Epithelial cell of esophagus (primary cell): ENCODE measurements around the gene KPTN.

Source experiments
- DNase-seq: peaks from one replicate; pipeline ENCODE4 v3.0.0; 2010; ENCODE audit warnings: low read depth
- H3K4me3 ChIP-seq: 2 replicates; pipeline ENCODE4 v1.5.1; 2011; ENCODE audit warnings: mild to moderate bottlenecking, low read length, control low read depth
- CTCF ChIP-seq: IDR thresholded peaks from 2 replicates; pipeline ENCODE4 v1.5.1; 2011; ENCODE audit warnings: low read depth, mild to moderate bottlenecking, low read length, control low read depth, inconsistent platforms; ENCODE audit not compliant: insufficient read depth; ENCODE audit errors: missing control alignments

The KPTN gene

GRCh38 chr19:47483200-47483599, 819 bp downstream of the KPTN start:
- peak overlapping the region; percentile 89 for H3K4me3 ChIP-seq
- TF ChIP-seq CTCF = no peak
- DNase-seq = no peak

DNA sequence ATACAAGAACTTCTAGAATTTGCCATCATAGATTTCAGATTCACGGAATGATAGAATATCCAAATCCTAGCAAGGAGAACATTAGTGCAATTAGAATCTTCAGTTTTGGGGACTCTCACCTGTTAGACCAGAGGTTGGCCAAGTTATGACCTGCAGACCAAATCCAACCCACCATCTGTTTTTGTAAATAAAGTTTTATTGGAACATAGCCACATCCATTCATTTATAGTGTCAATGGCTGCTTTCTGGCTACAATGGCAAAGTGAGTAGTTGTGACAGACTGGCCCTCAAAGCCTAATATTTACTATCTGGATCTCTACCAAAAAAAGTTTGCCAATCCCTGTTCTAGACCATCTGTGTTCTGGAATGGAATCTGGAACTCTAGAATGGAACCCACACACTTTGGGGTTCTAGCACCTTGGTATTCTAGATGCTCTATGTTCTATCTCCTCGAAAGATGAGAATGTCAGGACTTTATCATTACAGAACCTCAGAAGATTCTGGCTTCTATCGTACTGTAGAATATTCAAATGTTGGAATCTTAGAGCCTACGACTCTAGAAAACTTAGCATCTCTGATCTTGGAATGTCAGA, 2.5 kb downstream of the KPTN start:
- no peak overlapping the region for H3K4me3 ChIP-seq
- no peak for TF ChIP-seq CTCF
- no peak for DNase-seq

DNA sequence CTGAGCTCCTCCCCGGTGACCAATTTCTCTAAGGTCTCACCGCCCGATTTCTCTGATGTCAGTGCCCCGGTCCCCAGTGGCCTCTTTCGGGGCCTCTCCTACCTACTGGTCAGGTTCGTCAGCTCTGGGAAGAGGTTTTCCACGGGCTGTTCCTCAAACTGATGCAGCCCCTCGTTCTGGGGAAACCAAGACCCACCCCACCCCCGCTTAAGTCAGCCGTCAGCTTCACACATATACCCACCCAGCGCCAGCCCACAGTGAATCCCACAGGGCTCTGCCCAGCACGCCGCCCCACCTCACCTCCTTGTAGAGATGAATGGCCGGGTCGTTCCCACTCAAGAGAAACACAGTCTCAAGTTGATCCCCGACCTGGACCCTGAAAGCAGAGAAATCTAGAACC, 3.4 kb downstream of the KPTN start:
- H3K4me3 ChIP-seq = no peak overlapping the region
- TF ChIP-seq CTCF = no peak
- no peak for DNase-seq

GRCh38 chr19:47479701-47480503, 4.1 kb downstream of the KPTN start:
- TF ChIP-seq CTCF = no peak
- DNase-seq = peak; percentile 13
- H3K4me3 ChIP-seq = no peak overlapping the region

DNA sequence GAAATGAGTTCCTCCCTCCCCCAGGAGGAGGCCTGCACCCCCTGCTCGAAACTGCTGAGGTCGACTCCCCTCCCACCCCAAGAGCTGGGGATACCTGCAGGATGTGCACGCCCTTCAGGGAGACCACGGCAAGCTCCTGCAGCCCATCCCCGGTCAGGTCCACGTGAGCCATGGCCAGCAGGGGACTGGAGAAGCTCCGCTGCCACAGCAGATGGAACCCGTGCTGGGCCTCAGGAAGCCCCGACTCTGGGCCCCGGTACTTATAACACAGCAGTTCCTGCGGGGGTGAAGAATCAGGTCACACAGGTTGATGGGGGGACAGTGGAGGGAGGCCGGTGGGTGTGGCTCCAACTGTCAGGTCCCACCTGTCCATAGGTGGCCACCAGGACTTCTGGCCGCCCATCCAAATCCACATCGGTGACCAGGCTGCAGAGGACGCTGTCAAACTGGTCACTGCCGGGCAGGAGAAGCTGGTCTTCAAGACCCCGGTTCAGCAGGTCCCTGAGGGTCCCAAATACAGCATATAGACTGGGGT, 7.5 kb downstream of the KPTN start:
- no peak for TF ChIP-seq CTCF
- DNase-seq = no peak
- H3K4me3 ChIP-seq = no peak overlapping the region

DNA sequence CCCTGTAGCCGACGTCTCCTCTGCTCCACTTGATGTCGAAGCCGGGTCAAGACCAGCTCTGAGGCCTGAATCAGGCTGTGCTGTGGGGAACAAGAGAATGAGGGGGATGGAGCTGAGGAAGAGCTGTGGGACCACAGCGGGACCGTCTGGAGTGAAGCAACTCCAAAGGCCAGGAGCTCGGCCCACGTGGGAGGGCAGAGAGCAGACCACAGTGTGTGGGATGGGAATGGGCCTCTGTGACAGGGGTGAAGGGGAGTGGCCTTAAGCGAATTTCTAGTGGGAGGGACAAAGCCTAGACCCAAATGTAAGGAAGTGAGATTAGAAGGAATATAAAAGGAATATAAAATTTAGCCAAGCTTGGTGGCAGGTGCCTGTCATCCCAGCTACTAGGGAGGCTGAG, 8.6 kb downstream of the KPTN start:
- TF ChIP-seq CTCF = no peak
- no peak overlapping the region for H3K4me3 ChIP-seq

DNA sequence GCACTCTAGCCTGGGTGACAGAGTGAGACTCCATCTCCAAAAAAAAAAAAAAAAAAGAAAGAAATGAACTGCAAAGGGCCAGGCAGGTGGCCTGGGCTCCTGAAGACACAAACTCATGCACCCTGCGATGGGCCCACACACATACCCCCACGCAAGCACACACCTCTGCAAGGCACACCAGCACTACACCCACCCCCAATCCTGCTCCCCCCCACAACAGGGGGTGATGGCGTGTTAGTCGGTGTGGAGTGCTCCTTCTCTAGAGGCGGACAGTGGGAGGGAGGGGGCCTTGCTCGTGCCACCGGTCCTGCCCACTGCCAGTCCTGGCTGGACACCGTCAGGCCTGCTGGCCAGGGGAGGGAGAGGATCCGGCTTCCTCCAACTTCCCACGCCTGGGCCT, 10.7 kb downstream of the KPTN start:
- TF ChIP-seq CTCF = no peak
- DNase-seq = no peak
- no peak overlapping the region for H3K4me3 ChIP-seq

More for the DNA sequence above, 8.6 kb downstream of the KPTN start:
- no peak for DNase-seq
